ENCODE measurements around the gene CDC25B. TPM values are rescaled to one million over a fixed set of nuclear protein-coding genes. Genes with fewer than 3 reads are reported as not detected.
A peak's percentile ranks its signal among the peaks of the same experiment; 100 is the strongest.

Gene CDC25B
- total and polyA plus RNA-seq, 2 of the 13 experiments (the other 11 are each of a cell fraction or from before 2014, with no cell fraction given) = 14.5 to 19.4 TPM

DNA sequence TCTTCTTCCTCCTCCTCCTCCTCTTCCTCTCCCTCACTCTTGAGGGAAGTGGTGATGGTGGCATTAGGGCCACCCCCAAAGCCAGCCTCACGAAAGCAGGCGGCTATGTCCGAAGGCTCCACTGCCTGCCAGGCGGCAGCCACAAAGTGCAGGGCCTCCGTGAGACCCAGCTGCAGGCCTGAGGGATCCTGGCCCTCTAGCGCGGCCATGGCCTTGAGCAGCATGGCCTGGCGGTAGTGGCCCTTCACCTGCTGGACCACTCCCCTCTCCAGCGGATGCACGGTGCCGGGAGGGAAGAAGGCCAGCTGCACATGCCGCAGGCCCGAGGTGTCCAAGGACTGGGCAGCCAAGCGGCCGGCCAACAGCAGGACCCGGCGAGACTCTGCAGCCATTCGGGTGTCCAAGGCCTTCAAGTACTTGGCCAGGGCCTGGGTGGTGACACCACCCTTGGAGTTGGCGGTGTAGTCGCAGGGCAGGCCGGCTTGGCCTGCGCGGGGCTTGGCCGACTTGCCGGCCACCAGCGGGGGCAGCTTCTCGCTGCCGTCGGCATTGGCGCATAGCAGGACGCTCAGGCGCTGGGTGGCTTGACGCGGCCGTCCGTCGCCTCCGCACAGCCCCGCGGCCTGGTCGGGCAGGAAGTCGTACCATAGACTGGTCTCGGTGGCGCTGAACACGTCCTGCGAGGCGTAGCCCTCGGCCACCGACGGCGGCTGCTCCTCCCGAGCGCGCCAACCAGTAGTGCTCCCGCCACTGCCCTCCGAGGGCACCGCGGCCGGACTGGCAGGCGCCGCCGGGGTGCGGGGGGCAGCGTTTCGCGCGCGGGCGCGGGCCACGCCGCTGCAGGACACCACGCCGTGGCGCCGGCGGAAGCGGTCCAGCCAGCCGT is 10.6 kb upstream of the CDC25B start (continued):
- TF ChIP-seq ZBTB26 (CRISPR knock-in tag; IDR thresholded peaks at IDR 0.05; ENCODE audit: borderline replicate concordance) (no peak; the same call in 1 of the 2 replicates), ZNF616 (CRISPR knock-in tag; IDR thresholded peaks at IDR 0.05; ENCODE audit: low read depth) (peak; percentile 88), NFYC (CRISPR knock-in tag; IDR thresholded peaks at IDR 0.05) (no peak), ARNT2 (CRISPR knock-in tag; IDR thresholded peaks at IDR 0.05; ENCODE audit: low read depth) (0 out of 2 replicates have a peak, but pooled peaks have one; percentile 40), REL (CRISPR knock-in tag; conservative IDR thresholded peaks at IDR 0.05) (0 out of 2 replicates have a peak, but pooled peaks have one; percentile 49), ZNF570 (CRISPR knock-in tag; IDR thresholded peaks at IDR 0.05; ENCODE audit: borderline replicate concordance) (no peak), ETV6 (CRISPR knock-in tag; conservative IDR thresholded peaks at IDR 0.05) (no peak), MED1 (CRISPR knock-in tag; IDR thresholded peaks at IDR 0.05) (no peak), SP2 (CRISPR knock-in tag; IDR thresholded peaks at IDR 0.05) (no peak), HOXA3 (CRISPR knock-in tag; IDR thresholded peaks at IDR 0.05) (peak; percentile 66), ZC3H4 (CRISPR knock-in tag; IDR thresholded peaks at IDR 0.05; ENCODE audit: borderline replicate concordance) (no peak), ZNF703 (CRISPR knock-in tag; IDR thresholded peaks at IDR 0.05; ENCODE audit: borderline replicate concordance) (no peak), ZNF33B (CRISPR knock-in tag; IDR thresholded peaks at IDR 0.05) (0 out of 2 replicates have a peak, but pooled peaks have one; percentile 15)
- TF ChIP-seq, protein P1, sequence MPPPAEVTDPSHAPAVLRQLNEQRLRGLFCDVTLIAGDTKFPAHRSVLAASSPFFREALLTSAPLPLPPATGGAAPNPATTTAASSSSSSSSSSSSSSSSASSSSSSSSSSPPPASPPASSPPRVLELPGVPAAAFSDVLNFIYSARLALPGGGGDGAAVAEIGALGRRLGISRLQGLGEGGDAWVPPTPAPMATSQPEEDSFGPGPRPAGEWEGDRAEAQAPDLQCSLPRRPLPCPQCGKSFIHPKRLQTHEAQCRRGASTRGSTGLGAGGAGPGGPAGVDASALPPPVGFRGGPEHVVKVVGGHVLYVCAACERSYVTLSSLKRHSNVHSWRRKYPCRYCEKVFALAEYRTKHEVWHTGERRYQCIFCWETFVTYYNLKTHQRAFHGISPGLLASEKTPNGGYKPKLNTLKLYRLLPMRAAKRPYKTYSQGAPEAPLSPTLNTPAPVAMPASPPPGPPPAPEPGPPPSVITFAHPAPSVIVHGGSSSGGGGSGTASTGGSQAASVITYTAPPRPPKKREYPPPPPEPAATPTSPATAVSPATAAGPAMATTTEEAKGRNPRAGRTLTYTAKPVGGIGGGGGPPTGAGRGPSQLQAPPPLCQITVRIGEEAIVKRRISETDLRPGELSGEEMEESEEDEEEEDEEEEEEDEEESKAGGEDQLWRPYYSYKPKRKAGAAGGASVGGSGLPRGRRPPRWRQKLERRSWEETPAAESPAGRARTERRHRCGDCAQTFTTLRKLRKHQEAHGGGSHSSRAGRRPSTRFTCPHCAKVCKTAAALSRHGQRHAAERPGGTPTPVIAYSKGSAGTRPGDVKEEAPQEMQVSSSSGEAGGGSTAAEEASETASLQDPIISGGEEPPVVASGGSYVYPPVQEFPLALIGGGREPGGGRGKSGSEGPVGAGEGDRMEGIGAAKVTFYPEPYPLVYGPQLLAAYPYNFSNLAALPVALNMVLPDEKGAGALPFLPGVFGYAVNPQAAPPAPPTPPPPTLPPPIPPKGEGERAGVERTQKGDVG (CRISPR knock-in tag; IDR thresholded peaks at IDR 0.05; ENCODE audit: borderline replicate concordance) = peak; percentile 93; the same call in 1 of the 2 replicates
- TF ChIP-seq, protein P2, sequence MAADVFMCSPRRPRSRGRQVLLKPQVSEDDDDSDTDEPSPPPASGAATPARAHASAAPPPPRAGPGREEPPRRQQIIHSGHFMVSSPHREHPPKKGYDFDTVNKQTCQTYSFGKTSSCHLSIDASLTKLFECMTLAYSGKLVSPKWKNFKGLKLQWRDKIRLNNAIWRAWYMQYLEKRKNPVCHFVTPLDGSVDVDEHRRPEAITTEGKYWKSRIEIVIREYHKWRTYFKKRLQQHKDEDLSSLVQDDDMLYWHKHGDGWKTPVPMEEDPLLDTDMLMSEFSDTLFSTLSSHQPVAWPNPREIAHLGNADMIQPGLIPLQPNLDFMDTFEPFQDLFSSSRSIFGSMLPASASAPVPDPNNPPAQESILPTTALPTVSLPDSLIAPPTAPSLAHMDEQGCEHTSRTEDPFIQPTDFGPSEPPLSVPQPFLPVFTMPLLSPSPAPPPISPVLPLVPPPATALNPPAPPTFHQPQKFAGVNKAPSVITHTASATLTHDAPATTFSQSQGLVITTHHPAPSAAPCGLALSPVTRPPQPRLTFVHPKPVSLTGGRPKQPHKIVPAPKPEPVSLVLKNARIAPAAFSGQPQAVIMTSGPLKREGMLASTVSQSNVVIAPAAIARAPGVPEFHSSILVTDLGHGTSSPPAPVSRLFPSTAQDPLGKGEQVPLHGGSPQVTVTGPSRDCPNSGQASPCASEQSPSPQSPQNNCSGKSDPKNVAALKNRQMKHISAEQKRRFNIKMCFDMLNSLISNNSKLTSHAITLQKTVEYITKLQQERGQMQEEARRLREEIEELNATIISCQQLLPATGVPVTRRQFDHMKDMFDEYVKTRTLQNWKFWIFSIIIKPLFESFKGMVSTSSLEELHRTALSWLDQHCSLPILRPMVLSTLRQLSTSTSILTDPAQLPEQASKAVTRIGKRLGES (CRISPR knock-in tag; IDR thresholded peaks at IDR 0.05; ENCODE audit: borderline replicate concordance) = no peak
- TF ChIP-seq, protein P3, sequence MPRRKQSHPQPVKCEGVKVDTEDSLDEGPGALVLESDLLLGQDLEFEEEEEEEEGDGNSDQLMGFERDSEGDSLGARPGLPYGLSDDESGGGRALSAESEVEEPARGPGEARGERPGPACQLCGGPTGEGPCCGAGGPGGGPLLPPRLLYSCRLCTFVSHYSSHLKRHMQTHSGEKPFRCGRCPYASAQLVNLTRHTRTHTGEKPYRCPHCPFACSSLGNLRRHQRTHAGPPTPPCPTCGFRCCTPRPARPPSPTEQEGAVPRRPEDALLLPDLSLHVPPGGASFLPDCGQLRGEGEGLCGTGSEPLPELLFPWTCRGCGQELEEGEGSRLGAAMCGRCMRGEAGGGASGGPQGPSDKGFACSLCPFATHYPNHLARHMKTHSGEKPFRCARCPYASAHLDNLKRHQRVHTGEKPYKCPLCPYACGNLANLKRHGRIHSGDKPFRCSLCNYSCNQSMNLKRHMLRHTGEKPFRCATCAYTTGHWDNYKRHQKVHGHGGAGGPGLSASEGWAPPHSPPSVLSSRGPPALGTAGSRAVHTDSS (CRISPR knock-in tag; conservative IDR thresholded peaks at IDR 0.05) = 0 out of 2 replicates have a peak, but pooled peaks have one; percentile 81
- TF ChIP-seq, protein P4, sequence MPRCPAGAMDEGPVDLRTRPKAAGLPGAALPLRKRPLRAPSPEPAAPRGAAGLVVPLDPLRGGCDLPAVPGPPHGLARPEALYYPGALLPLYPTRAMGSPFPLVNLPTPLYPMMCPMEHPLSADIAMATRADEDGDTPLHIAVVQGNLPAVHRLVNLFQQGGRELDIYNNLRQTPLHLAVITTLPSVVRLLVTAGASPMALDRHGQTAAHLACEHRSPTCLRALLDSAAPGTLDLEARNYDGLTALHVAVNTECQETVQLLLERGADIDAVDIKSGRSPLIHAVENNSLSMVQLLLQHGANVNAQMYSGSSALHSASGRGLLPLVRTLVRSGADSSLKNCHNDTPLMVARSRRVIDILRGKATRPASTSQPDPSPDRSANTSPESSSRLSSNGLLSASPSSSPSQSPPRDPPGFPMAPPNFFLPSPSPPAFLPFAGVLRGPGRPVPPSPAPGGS (CRISPR knock-in tag; IDR thresholded peaks at IDR 0.05) = 0 out of 2 replicates have a peak, but pooled peaks have one; percentile 68

Data from HepG2 (cell line).